ENCODE results near the gene CENPX.

CENPX gene

DNA sequence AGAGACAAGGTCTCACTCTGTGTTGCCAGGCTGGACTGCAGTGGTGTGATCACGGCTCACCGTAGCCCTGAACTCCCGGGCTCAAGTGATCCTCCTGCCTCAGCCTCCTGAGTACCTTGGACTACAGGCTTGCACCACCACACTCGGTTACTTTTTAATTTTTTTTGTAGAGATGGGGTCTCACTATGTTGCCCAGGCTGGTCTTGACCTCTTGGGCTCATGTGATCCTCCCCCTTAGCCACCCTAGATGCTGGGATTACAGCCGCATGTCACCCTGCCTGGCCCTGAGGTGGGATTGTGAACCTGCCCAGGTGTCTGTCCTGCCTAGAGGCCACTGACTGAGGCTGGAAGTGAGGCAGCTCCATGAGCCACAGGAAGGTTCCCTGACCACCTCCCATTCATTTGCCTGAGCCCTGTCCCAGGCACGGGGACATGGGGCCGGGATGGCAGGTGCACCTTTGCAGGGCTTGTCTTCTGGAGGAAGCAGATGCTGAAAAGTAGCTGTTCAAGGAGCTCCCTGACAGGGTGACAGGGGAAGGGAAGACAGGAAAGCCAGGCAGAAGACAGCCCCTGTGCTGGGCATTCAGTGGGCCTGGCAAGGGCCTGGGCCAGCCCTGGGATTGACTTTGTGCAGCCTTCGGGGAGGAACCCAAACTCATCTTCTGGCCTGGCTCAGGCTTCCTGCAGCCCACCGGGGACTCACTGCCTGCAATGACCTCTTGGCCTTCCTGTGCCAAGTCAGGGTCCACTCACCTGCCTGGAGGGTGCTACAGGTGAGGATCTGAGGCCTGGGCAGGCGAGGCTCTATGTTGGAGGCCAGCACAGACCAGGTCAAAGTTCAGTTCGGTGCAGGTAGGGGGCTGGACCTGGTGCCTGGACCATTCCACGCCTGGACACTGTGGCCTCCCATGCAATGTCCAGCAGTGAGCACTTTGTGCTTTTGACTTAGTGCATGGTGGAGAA lies 53.5 kb downstream of the CENPX start:
- H3K27me3 ChIP-seq (ENCODE audit: control insufficient read depth in 3 of 3, insufficient read depth in 3 of 3, low read depth in 1 of 3, low read length in 3 of 3), result peaks cover 0 to 23% (median 9%) of the 10 kb centered on the region in 3 experiments
- no peak overlapping the region for H3K4me2 ChIP-seq (ENCODE audit: insufficient read depth, low read length, poor library complexity, severe bottlenecking)

More for the DNA sequence above, 53.5 kb downstream of the CENPX start:
- no CpG with 5 or more reads among the region's 12 CpGs for WGBS, 2 donors (ENCODE audit: extremely low coverage in 2 of 2, insufficient read length in 2 of 2, insufficient replicate concordance in 1 of 2)
- Histone ChIP-seq H3K4ac (ENCODE audit: low read length) (no peak overlapping the region), H3K4me3 (ENCODE audit: low read length in 2 of 2) (peak overlapping the region in 1 of 2 donors; percentile 13), H3K27ac (replicated peaks; ENCODE audit: low read length) (no peak overlapping the region), H4K8ac (ENCODE audit: low read depth, low read length) (no peak overlapping the region), H3K9ac (ENCODE audit: low read depth, low read length, poor library complexity) (peak overlapping the region; percentile 13), H3K79me1 (ENCODE audit: low read depth, low read length) (no peaks in the 10 kb centered on the region), H3K14ac (ENCODE audit: low read length) (no peak overlapping the region), H2AK5ac (ENCODE audit: low read depth, low read length) (peak overlapping the region; percentile 71), H3K36me3 (replicated peaks in 1 of 2; ENCODE audit: control insufficient read depth in 2 of 2, insufficient read depth in 2 of 2, low read length in 2 of 2) (no peaks in the 10 kb centered on the region), H4K91ac (ENCODE audit: low read depth, low read length, poor library complexity) (no peak overlapping the region), H2BK15ac (ENCODE audit: low read length) (peak overlapping the region; percentile 63), H2AFZ (ENCODE audit: low read length) (no peak overlapping the region), H3K18ac (ENCODE audit: low read length) (peak overlapping the region; percentile 59), H2BK12ac (ENCODE audit: low read length) (peak overlapping the region; percentile 87), H2BK5ac (ENCODE audit: low read length) (no peak overlapping the region), H3K9me3 (replicated peaks in 1 of 2; ENCODE audit: control insufficient read depth in 2 of 2, insufficient read depth in 1 of 2, low read depth in 1 of 2, low read length in 2 of 2) (peaks cover 3 to 10% of the 10 kb centered on the region in 2 donors), H3K23ac (ENCODE audit: low read depth, low read length, poor library complexity) (peak overlapping the region; percentile 17), H2BK120ac (ENCODE audit: low read depth, low read length) (peak overlapping the region; percentile 66), H3K4me1 (ENCODE audit: control insufficient read depth in 2 of 2, insufficient read depth in 1 of 2, low read depth in 1 of 2, low read length in 2 of 2) (peaks cover 15 to 34% of the 10 kb centered on the region in 2 donors)
- DNase-seq (ENCODE audit: low spot score), result no peak
